ENCODE data around the gene RAB13.

The RAB13 gene

DNA sequence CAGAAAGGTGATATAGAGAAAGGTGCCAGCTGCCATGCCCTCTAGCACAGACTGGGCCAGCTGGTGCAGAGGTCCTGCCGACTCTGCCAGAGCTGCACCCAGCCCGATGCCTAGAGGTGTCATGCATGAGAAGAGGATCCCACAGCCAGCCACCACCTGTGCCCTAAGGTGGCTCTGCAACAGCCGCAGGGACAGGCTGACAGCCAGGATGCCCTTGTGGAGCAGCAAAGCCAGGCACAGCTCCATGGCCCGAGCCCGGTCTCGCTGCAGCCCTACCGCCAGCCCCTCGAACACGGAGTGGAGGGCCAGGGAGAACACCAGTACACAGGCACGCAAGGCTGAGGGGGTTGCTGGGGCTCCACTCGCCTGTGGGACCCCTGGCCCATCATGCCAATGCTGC, 25.9 kb downstream of the RAB13 start:
- H3K4me3 ChIP-seq (ENCODE audit: low read length): no peak overlapping the region
- TF ChIP-seq, protein P1, sequence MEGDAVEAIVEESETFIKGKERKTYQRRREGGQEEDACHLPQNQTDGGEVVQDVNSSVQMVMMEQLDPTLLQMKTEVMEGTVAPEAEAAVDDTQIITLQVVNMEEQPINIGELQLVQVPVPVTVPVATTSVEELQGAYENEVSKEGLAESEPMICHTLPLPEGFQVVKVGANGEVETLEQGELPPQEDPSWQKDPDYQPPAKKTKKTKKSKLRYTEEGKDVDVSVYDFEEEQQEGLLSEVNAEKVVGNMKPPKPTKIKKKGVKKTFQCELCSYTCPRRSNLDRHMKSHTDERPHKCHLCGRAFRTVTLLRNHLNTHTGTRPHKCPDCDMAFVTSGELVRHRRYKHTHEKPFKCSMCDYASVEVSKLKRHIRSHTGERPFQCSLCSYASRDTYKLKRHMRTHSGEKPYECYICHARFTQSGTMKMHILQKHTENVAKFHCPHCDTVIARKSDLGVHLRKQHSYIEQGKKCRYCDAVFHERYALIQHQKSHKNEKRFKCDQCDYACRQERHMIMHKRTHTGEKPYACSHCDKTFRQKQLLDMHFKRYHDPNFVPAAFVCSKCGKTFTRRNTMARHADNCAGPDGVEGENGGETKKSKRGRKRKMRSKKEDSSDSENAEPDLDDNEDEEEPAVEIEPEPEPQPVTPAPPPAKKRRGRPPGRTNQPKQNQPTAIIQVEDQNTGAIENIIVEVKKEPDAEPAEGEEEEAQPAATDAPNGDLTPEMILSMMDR (conservative IDR thresholded peaks at IDR 0.05; ENCODE audit: low read length): no peak
- no peak for DNase-seq (ENCODE audit: low read depth)

DNA sequence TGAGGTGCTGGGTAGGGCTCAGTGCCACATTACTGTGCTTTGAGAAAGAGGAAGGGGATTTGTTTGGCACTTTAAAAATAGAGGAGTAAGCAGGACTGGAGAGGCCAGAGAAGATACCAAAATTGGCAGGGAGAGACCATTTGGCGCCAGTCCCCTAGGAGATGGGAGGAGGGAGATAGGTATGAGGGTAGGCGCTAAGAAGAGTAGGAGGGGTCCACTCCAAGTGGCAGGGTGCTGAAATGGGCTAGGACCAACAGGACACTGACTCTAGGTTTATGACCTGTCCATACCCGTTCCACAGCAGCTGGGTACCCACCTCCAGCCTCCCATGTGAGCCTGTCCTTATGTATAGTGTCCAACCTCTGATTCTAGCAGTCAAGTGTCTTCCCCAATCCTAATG, 26.7 kb downstream of the RAB13 start:
- TF ChIP-seq, protein P1 (conservative IDR thresholded peaks at IDR 0.05; ENCODE audit: low read length): no peak
- H3K4me3 ChIP-seq (ENCODE audit: low read length): no peak overlapping the region
- no peak for DNase-seq (ENCODE audit: low read depth)

DNA sequence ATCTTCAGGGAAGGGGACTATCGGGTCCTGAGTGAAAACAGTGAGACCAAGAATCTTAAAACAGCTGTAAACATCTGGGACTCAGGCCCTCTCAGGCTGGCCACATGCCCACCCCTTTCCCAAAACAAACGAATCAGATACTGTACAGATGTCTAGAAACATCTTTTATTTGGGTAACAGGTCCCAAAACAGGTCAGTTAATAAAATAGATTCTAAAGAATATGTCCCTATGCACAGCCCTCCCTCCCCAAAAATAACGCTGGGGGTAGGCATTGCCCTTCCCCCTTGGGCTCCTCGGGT, 27.2 kb downstream of the RAB13 start:
- peak; percentile 21 for DNase-seq (ENCODE audit: low read depth)
- peak overlapping the region; percentile 38 for H3K4me3 ChIP-seq (ENCODE audit: low read length)
- TF ChIP-seq, protein P1 (conservative IDR thresholded peaks at IDR 0.05; ENCODE audit: low read length): no peak

DNA sequence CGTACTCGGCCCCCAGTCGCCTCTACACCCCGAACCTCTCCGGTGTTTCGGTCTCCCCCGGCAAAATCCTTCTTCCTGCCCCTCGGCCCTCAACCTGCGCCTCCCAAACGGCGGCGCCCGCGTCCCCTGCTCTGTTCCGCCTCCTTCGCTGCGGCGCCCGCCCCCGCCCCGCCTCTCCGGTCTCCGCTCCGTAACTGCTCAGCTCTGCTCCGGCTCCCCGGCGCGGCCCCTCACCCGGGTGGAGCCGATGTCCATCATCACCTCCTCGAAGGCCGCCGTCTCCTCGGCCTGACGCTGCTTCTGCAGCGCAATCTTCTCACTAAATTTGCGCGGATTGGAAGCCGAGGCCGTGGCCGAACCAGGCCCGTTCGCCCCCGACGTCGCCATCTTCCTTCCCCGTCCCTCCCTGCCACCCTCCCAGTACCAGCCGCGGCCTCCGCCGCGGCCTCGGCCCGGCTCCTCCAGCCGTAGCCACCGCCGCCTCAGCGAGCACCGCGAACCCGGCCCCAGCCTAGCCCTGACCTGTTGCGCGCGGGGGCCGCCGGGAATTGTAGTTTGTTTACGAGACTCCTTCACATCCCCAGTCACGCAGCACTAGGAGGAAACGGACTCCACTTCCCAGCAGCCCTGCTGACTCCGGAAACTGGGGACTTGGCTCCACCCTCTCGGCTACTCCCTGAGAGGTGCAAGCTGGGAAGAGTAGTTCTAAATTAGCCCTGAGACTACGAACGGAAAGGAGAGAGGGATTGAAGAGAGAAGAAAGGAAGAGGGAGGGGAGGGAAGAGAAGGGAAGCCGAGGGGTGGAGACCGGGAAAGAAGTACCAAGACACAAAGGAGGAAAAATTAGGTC, 27.8 kb downstream of the RAB13 start, which contains the start of gene CRTC2:
Gene CRTC2, minus strand, starts transcription at position 502 of the 850 bp plus-strand sequence. Its CDS starts 115 bp downstream, at position 387.
- H3K4me3 ChIP-seq (ENCODE audit: low read length): peak within 1 kb of the TSS; percentile 96
- peak; percentile 98 for DNase-seq (ENCODE audit: low read depth)
- TF ChIP-seq, protein P1 (conservative IDR thresholded peaks at IDR 0.05; ENCODE audit: low read length): no peak; the same call in 1 of the 2 replicates

DNA sequence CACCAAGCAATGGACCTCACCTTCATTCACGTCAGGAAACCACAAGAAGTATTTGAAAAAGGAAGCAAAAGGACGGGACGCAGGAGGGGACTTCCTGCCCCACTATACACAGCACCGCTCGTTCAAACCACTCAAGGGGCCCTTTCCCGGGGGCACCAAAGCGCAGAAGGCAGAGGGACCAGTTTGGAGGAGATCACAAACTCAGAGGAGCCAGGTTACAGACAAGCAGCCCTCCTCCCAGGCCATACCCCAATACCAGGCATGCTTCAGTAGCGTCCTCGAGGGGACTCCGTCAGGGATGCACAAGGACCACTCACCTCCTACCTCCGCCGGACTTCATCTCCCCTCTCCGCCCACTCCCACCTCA, 28.4 kb downstream of the RAB13 start:
- DNase-seq (ENCODE audit: low read depth): no peak
- H3K4me3 ChIP-seq (ENCODE audit: low read length): peak overlapping the region; percentile 96
- TF ChIP-seq, protein P1 (conservative IDR thresholded peaks at IDR 0.05; ENCODE audit: low read length): no peak

DNA sequence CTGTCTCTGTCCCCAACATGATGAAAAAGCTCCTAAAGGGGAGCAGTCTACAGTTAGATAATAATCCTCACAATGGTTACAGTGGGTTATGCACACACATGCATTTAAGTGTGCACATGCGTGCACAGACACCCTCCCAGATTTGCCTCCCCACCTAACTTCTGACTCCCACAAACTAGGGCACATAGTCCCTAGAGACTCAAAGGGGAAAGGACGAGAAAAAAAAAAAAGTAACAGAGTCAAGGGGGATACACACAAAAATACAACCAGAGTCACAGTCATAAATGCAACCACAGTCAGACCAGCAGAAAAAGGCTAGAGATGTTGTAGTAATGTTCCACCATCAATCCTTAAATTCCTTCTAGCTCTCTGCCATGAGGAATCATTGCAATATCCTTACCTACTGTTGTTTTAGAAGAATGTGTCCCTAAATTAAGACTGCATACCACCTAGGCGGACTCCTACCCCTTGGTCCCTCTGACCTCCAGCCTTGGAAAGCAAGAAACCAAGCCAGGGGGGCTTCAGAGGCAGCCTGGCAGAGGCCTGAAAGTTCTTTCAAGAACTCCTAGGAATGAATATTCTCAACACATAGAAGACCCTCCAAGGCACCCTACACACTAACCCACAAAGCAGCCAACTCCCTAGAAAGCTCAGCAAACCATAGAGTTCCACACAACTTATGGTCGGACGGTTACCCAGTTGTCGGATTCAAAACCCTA, 29.0 kb downstream of the RAB13 start:
- H3K4me3 ChIP-seq (ENCODE audit: low read length): peak overlapping the region; percentile 96
- no peak for DNase-seq (ENCODE audit: low read depth)
- TF ChIP-seq, protein P1 (conservative IDR thresholded peaks at IDR 0.05; ENCODE audit: low read length): no peak

DNA sequence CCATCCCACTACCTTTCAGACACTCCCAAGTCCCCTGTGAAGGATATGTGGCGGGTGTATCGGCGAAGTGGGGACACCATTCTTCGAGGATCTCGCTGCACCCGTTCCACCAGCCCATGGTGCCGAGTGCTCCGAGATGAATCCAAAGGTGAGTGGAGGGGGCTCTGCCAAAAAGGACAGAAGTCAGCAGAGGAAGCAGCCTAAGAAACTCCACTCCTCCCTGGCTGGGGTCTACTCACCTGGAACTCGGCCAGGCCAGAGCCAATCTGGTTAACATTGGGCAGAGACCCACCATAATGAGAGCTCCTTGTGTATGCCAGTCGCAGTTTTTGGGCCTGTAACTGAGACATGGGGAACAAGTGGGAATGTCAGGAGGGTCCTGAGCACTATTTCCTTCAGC, 31.3 kb downstream of the RAB13 start:
- no peak overlapping the region for H3K4me3 ChIP-seq (ENCODE audit: low read length)
- TF ChIP-seq, protein P1 (conservative IDR thresholded peaks at IDR 0.05; ENCODE audit: low read length): no peak
- DNase-seq (ENCODE audit: low read depth): no peak

All from AG10803 (cell line).